K562 (cell line): ENCODE measurements around the gene TBC1D12. TPM values are rescaled to one million over a fixed set of nuclear protein-coding genes. Genes with fewer than 3 reads are reported as not detected.

Experiments
- CAMTA2 ChIP-seq: fragments of 250-450 bp; sonication (Bioruptor Pico); conservative IDR thresholded peaks from 2 replicates; pipeline ENCODE4 v1.5.1; 2022
- CHD4 ChIP-seq: fragments of 200-600 bp; sonication (generic); IDR thresholded peaks from 3 replicates; pipeline ENCODE4 v1.6.1; 2012; ENCODE audit warnings: low read depth, mild to moderate bottlenecking, mixed read lengths, low read length, inconsistent platforms; ENCODE audit not compliant: insufficient read depth, insufficient replicate concordance, poor library complexity, severe bottlenecking
- CREM ChIP-seq: IDR thresholded peaks from 2 replicates; pipeline ENCODE4 v1.6.1; 2014; ENCODE audit warnings: antibody characterized with exemption, low read depth
- CUX1 ChIP-seq: fragments of 200-800 bp; sonication (Bioruptor generic); IDR thresholded peaks from 2 replicates; pipeline ENCODE4 v1.6.1; 2016; ENCODE audit warnings: missing genetic modification characterization, missing compliant biosample characterization
- GABPA ChIP-seq: fragments of 200-800 bp; sonication (Bioruptor generic); conservative IDR thresholded peaks from 2 replicates; pipeline ENCODE4 v1.6.1; 2016; ENCODE audit warnings: low read depth, missing genetic modification characterization, missing compliant biosample characterization
- HDAC6 ChIP-seq: IDR thresholded peaks from 2 replicates; pipeline ENCODE4 v1.6.1; 2012; ENCODE audit warnings: low read depth, mild to moderate bottlenecking, control low read depth, inconsistent platforms, low read length, moderate library complexity
- HDAC8 ChIP-seq: fragments of 450-650 bp; IDR thresholded peaks from 2 replicates; pipeline ENCODE4 v1.6.1; 2016; ENCODE audit warnings: mild to moderate bottlenecking, missing genetic modification characterization, moderate library complexity, missing compliant biosample characterization
- HLTF ChIP-seq: fragments of 450-650 bp; IDR thresholded peaks from 2 replicates; pipeline ENCODE4 v1.6.1; 2016
- MECOM ChIP-seq: fragments of 250-450 bp; sonication (Bioruptor Pico); IDR thresholded peaks from 2 replicates; pipeline ENCODE4 v1.8.0; 2022; ENCODE audit warnings: inconsistent platforms
- MTA2 ChIP-seq: fragments of 450-650 bp; IDR thresholded peaks from 2 replicates; pipeline ENCODE4 v1.6.1; 2016; ENCODE audit warnings: low read depth
- MXI1 ChIP-seq: IDR thresholded peaks from 2 replicates; pipeline ENCODE4 v1.6.1; 2011; ENCODE audit warnings: low read depth, mild to moderate bottlenecking, improper control_type of control experiment, low read length
- PKNOX1 ChIP-seq: fragments of 450-650 bp; IDR thresholded peaks from 2 replicates; pipeline ENCODE4 v1.6.1; 2016
- RBBP5 ChIP-seq: fragments of 200-600 bp; sonication (generic); IDR thresholded peaks from 2 replicates; pipeline ENCODE4 v1.6.1; 2012; ENCODE audit warnings: borderline replicate concordance, mild to moderate bottlenecking, low read length, control low read depth, inconsistent platforms; ENCODE audit not compliant: insufficient read depth, poor library complexity, severe bottlenecking
- SLC30A9 ChIP-seq: fragments of 250-450 bp; sonication (Bioruptor Pico); IDR thresholded peaks from 2 replicates; pipeline ENCODE4 v1.8.0; 2022; ENCODE audit warnings: mild to moderate bottlenecking, moderate library complexity
- ZKSCAN3 ChIP-seq: fragments of 250-450 bp; sonication (Bioruptor Pico); IDR thresholded peaks from 2 replicates; pipeline ENCODE4 v1.4.0; 2020
- ZNF140 ChIP-seq: fragments of 250-450 bp; sonication (Bioruptor Pico); IDR thresholded peaks from 2 replicates; pipeline ENCODE4 v1.8.0; 2021; ENCODE audit warnings: moderate library complexity, mild to moderate bottlenecking, inconsistent platforms
- ZNF212 ChIP-seq: fragments of 450-650 bp; formaldehyde crosslinking; IDR thresholded peaks from 2 replicates; pipeline ENCODE4 v1.4.0; 2020; ENCODE audit warnings: mild to moderate bottlenecking
- ZNF24 ChIP-seq: fragments of 450-650 bp; IDR thresholded peaks from 2 replicates; pipeline ENCODE4 v1.6.1; 2016
- ZNF282 ChIP-seq: sonication (generic); formaldehyde crosslinking; IDR thresholded peaks from 2 replicates; pipeline ENCODE4 v1.8.1; 2023; ENCODE audit warnings: missing genetic modification reagents
- ZNF668 ChIP-seq: fragments of 250-450 bp; sonication (Bioruptor Pico); IDR thresholded peaks from 2 replicates; pipeline ENCODE4 v1.8.0; 2022; ENCODE audit warnings: mild to moderate bottlenecking, inconsistent platforms
- ZNF707 ChIP-seq: fragments of 250-450 bp; sonication (Bioruptor Pico); conservative IDR thresholded peaks from 2 replicates; pipeline ENCODE4 v1.8.0; 2022; ENCODE audit warnings: inconsistent platforms, mild to moderate bottlenecking, moderate library complexity
- polyA plus RNA-seq, 8 experiments: library from polyadenylated mRNA; depleted of rRNA in 4 of 8; stranded (reverse) in 5 of 8; unstranded in 3 of 8; fragments of >200 nt; fragmentation: Nextera tagmentation in 2 of 8; fragmentation: Illumina TruSeq in 1 of 8; extraction: Ambion mirVana in 2 of 8; extraction: Trizol in 1 of 8; gene quantifications; 2 replicates each; pipeline versions ENCODE4 v1.2.1 to v1.2.3, GENCODE V29; 2011 to 2014; ENCODE audit warnings: inconsistent platforms in 1 of 8, missing spikeins in 1 of 8
- total RNA-seq, 7 experiments: library from RNA; depleted of rRNA in 6 of 7; stranded (reverse); fragments of >200 nt in 6 of 7; fragmentation: Illumina TruSeq in 2 of 7; extraction: Trizol in 2 of 7; gene quantifications; 2 replicates each; pipeline versions ENCODE4 v1.2.1 to v1.2.3, GENCODE V29; 2011 to 2021; ENCODE audit warnings: low replicate concordance in 1 of 7
- TF ChIP-seq, protein P1 (sequence below): fragments of 450-650 bp; formaldehyde crosslinking; IDR thresholded peaks from 2 replicates; pipeline ENCODE4 v1.4.0; 2020; ENCODE audit warnings: mild to moderate bottlenecking, mixed read lengths

Gene TBC1D12
- total and polyA plus RNA-seq, 9 of the 15 experiments (the other 6 are each of a cell fraction or from before 2014, with no cell fraction given): 2.1 to 6.7 (median 3.9) TPM

DNA sequence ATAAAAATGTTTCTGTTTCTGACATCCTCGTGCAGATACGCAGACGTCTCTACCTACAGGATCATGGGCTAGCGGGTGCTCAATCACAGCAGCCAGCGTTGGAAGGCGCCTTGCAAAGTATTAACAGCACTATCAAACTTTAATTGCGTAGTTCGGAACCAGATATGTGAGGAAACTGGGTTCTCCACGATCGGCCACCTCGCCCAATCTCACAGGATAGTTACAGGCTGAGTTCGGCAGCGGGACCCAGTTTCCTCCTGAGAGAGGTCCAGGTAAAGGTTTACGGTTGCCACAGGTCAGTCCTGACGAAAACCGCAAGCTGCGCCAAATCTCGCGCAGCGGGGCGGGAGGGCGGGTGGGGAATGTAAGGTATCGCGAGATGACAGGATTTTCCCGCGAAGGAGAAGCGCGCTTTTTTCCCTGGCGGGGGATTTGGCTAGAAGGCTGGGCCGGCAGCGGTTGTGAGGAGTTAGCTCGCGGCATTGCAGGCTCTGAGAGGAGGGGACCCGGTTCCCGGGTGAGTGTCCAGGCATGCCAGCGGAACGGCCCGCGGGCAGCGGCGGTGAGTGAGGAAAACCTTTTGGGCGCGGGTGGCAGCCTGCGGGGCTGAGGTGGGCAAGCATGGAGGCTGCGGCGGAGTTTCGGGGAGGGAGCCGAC lies 143.2 kb downstream of the TBC1D12 start, which contains the start of gene HELLS (continued):
- TF ChIP-seq MECOM (CRISPR knock-in tag): no peak
- no peak for TF ChIP-seq ZNF24
- no peak for TF ChIP-seq CUX1 (CRISPR knock-in tag)
- TF ChIP-seq ZNF212 (CRISPR knock-in tag): no peak
- TF ChIP-seq ZNF282 (CRISPR knock-in tag): no peak
- TF ChIP-seq ZKSCAN3 (CRISPR knock-in tag): no peak
- no peak for TF ChIP-seq CAMTA2 (CRISPR knock-in tag)
- peak; percentile 72 for TF ChIP-seq RBBP5
- TF ChIP-seq HDAC8 (tag): no peak
- TF ChIP-seq PKNOX1: no peak
- no peak for TF ChIP-seq GABPA (tag)
- TF ChIP-seq CHD4: no peak
- TF ChIP-seq SLC30A9 (CRISPR knock-in tag): no peak
- TF ChIP-seq MXI1: no peak
- no peak for TF ChIP-seq ZNF707 (CRISPR knock-in tag)
- no peak for TF ChIP-seq ZNF668 (CRISPR knock-in tag)
- TF ChIP-seq CREM: peak; percentile 5; the same call in 1 of the 2 replicates
- TF ChIP-seq HDAC6: no peak
- TF ChIP-seq, protein P1, sequence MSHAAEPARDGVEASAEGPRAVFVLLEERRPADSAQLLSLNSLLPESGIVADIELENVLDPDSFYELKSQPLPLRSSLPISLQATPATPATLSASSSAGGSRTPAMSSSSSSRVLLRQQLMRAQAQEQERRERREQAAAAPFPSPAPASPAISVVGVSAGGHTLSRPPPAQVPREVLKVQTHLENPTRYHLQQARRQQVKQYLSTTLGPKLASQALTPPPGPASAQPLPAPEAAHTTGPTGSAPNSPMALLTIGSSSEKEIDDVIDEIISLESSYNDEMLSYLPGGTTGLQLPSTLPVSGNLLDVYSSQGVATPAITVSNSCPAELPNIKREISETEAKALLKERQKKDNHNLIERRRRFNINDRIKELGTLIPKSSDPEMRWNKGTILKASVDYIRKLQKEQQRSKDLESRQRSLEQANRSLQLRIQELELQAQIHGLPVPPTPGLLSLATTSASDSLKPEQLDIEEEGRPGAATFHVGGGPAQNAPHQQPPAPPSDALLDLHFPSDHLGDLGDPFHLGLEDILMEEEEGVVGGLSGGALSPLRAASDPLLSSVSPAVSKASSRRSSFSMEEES (CRISPR knock-in tag): no peak
- TF ChIP-seq MTA2: no peak
- no peak for TF ChIP-seq ZNF140 (CRISPR knock-in tag)
- TF ChIP-seq HLTF: no peak
